GM21576 (cell line): Measurements from ENCODE around the gene TRPM5.

Experiments
- ATAC-seq: cut with Tn5 transposase; IDR thresholded peaks from one replicate; pipeline ENCODE4 v1.9.1; 2021; ENCODE audit warnings: mild to moderate bottlenecking, moderate library complexity; ENCODE audit not compliant: unreplicated experiment

The TRPM5 gene

DNA sequence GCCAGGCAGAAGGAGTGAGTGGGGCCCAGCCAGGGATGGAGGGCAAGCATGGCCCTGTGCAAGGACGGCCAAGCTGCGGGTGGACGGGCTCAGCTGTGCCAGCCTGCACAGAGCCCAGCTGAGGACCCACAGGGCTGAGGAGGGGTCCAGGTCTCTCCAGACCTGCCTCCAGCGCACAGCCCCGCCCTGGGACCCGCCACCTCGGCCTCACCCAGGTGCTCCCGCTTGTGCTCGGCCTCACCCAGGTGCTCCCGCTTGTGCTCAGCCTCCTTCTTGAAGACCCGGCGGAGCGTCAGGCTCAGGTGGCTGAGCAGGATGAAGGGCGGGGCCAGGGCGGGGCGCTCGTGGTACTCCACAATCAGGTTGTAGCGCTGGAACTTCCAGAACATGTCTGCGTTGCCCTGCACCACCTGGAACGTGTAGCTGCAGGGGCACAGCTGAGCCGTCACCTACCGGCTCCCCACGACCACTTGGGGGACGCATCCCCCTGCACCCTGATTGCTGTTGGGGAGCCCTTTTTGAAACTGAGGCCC lies 37.4 kb downstream of the TRPM5 start:
- ATAC-seq: no peak

DNA sequence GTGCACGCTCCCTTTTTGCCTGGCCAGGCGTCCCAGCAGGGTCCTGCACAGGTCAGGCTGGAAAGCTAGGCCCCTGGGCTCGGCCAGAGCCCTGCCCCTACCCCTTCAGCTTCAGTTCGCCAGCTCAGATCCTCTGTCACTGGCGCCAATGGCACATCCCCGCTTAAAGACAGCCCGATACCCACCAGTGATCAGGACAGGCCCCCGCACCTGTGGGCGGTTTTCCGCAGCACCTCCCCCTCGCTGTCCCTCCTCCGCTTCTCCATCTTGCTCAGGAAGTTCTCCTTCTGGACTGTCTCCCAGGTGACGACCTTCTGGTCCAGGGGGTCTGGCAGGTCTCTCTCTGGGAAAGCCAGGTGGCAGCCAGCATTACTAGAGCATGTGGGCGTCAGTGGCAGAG lies 37.9 kb downstream of the TRPM5 start:
- ATAC-seq: no peak

DNA sequence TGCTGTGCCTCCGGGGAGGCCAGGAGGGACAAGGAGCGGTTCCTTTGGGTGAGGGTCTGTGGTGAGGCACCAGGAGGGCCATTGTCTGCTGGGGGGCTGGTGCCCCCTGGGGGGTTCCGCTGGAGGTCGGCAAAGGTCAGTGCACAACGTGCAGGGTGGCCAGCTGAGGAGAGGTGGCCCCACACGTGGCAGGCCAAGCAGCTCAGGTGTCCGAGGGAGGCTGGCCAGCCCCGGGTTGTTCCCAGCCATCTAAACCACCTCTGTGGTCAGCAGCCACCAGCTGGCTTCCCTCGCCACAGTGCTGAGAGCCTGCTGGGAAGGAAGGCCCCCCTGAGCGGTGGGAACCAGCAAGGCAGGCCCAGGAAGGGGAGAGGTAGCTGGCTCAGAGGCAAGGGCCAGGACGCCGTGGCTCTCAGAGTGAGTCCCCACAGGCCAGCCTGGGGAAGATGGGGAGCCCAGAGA lies 39.5 kb downstream of the TRPM5 start:
- ATAC-seq: no peak

DNA sequence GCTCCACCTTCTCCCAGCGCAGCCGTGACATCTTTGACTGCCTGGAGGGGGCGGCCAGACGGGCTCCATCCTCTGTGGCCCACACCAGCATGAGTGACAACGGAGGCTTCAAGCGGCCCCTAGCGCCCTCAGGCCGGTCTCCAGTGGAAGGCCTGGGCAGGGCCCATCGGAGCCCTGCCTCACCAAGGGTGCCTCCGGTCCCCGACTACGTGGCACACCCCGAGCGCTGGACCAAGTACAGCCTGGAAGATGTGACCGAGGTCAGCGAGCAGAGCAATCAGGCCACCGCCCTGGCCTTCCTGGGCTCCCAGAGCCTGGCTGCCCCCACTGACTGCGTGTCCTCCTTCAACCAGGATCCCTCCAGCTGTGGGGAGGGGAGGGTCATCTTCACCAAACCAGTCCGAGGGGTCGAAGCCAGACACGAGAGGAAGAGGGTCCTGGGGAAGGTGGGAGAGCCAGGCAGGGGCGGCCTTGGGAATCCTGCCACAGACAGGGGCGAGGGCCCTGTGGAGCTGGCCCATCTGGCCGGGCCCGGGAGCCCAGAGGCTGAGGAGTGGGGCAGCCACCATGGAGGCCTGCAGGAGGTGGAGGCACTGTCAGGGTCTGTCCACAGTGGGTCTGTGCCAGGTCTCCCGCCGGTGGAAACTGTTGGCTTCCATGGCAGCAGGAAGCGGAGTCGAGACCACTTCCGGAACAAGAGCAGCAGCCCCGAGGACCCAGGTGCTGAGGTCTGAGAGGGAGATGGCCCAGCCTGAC lies 41.2 kb downstream of the TRPM5 start:
- ATAC-seq: no peak

DNA sequence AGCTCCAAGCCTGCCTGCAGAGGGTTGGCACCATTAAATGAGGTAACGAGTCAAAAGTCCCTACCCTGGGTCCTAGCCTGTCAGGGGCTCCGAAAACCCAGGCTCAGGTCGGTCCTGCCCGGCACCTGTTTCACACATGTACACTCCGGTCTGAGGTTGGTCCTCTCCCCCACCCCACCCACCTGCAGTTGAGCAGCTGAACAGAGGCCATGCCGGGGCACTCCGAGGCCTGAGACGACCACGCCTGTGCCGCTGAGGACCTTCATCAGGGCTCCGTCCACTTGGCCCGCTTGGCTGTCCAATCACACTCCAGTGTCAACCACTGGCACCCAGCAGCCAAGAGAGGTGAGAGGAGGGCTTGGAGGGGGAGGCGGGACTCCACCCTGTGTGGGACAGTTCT lies 42.2 kb downstream of the TRPM5 start:
- no peak for ATAC-seq

- no peak for ATAC-seq
Observed at GRCh38 chr11:2401436-2401984, 42.8 kb downstream of the TRPM5 start.

DNA sequence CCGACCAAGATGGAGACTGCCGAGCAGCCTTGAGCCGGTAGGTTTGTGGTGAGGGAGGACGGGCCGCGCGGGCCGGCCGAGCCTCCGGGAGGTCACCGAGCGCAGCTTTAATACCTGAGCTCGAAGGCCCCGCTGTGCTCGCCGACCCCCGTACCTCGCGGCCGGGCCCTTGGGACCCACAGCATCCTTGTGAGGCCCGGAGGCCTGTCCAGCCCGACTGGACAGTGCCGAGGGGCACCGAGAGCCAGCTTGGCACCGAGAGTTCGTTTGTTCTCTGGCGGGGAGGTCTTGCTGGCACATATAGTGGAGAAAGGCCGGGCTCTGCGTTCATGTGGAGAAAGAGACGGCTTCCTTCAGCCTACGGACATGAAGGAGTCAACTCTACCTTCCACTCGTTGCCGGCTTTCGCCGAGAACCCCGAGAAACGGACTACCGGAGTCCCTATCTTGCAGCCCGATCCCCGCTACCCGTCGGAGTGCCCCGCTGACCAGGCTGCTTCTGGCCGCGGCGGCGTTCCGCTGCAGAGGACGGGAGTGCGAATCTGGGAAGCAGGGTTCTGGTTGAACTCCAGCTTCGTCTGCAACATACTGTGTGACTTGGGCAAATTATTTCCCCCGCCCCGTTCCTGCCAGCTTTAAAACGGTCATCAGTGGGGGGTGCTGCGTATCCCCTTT lies 43.4 kb downstream of the TRPM5 start:
- no peak for ATAC-seq

GRCh38 chr11:2400069-2400761 lies 44.1 kb downstream of the TRPM5 start, which contains the start of gene TSSC4:
Gene TSSC4, plus strand, starts transcription at chr11:2400750. Its CDS starts 1,884 bp downstream, at chr11:2402634.
- ATAC-seq: peak; percentile 77

DNA sequence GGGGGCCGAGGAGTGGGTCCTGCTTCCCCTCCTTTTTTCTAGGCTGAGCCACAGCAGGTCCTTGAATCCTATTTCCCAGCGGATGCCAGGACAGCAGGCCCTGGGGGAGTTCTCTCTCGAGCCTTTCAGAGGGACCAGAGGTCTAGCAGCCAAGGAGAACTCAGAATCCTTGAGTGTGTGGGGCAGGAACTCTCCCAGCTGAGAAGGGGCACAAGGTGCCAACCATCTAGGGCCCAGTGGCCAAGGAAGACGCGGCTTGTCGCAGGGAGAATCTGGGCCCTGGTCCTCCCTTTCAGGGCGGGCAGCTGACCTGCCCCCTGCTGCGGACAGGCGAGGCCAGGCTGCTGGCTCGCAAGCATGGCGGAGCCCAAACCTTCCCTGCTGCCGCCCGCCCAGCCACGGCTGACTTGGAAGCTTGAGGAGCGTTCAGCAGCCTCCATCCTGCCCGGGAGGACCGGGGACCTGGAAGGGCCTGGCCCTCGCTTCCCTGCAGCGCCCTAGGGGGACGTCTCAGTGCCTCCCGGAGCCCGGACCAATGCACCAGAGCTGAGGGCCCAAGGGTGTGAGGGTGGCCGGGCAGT lies 44.7 kb downstream of the TRPM5 start:
- no peak for ATAC-seq

DNA sequence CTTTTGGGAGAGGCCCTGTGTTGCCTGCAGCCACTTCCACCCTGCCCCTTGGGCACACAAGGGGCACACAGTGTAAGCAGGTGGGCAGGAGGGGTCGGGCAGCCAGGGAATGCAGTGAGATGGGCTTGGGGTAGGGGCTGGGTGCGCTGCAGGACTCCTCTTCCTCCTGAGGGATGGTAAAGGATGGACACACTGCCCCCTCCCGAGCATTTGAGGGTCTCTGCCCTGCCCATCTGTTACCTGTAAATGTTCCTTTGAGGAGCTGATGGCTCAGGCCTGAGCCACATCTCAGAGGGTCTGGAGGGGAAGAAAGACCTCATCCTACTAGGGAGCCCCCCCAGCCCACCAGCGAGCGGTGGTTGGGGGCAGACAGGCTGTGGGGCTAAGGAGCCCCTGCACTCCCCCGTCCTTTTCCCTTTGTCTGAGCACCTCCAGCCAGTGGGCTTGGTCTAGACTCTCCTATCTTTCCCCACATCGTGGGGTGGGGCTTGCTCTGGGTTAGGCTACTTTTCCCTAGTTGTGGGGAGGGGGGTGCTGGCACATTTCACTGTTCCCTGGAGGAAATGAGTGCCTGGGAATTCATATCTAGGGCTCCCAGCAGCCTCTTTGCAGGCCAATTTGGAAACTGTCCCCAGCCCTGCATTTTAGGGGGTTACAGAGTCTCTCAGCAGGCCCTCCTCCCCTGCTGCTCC lies 45.5 kb downstream of the TRPM5 start:
- ATAC-seq: no peak

- no peak for ATAC-seq
Observed at GRCh38 chr11:2397005-2397404, 47.3 kb downstream of the TRPM5 start.

- no peak for ATAC-seq
Observed at GRCh38 chr11:2396471-2396870, 47.8 kb downstream of the TRPM5 start.

- ATAC-seq: no peak
Observed at GRCh38 chr11:2395856-2396255, 48.5 kb downstream of the TRPM5 start.

GRCh38 chr11:2395211-2395730 lies 49.0 kb downstream of the TRPM5 start:
- no peak for ATAC-seq

GRCh38 chr11:2394818-2395105 lies 49.6 kb downstream of the TRPM5 start:
- ATAC-seq: no peak
